K562 (cell line): ENCODE results near the gene MADCAM1. TPM values are rescaled to one million over a fixed set of nuclear protein-coding genes. Genes with fewer than 3 reads are reported as not detected.

Experiments
- ATF7 ChIP-seq: fragments of 450-650 bp; IDR thresholded peaks from 2 replicates; pipeline ENCODE4 v1.7.1; 2014; ENCODE audit warnings: mild to moderate bottlenecking, moderate library complexity
- CCNT2 ChIP-seq: IDR thresholded peaks from 2 replicates; pipeline ENCODE4 v1.6.1; 2011; ENCODE audit warnings: borderline replicate concordance, low read depth, mild to moderate bottlenecking, moderate library complexity, mixed read lengths, low read length; ENCODE audit not compliant: insufficient read length; ENCODE audit errors: extremely low read depth
- ESRRA ChIP-seq: fragments of 450-650 bp; IDR thresholded peaks from 2 replicates; pipeline ENCODE4 v1.6.1; 2014; ENCODE audit warnings: low read depth, mild to moderate bottlenecking, moderate library complexity, borderline replicate concordance
- FOXK1 ChIP-seq: sonication (generic); formaldehyde crosslinking; IDR thresholded peaks from 2 replicates; pipeline ENCODE4 v1.8.0; 2022; ENCODE audit warnings: missing genetic modification reagents, mild to moderate bottlenecking, borderline replicate concordance
- HOMEZ ChIP-seq: fragments of 250-450 bp; sonication (Bioruptor Pico); IDR thresholded peaks from 2 replicates; pipeline ENCODE4 v1.4.0; 2020; ENCODE audit warnings: mild to moderate bottlenecking, moderate library complexity
- IRF9 ChIP-seq: fragments of 450-650 bp; IDR thresholded peaks from 2 replicates; pipeline ENCODE4 v1.6.1; 2016; ENCODE audit warnings: missing biosample characterization, missing genetic modification characterization
- NRF1 ChIP-seq, 2 experiments: fragments of 450-650 bp; IDR thresholded peaks in 1 of 2; conservative IDR thresholded peaks in 1 of 2; 2 replicates each; pipeline ENCODE4 v1.6.1; 2014; ENCODE audit warnings: mild to moderate bottlenecking in 2 of 2
- POLR2G ChIP-seq: fragments of 200-400 bp; formaldehyde crosslinking; IDR thresholded peaks from 2 replicates; pipeline ENCODE4 v1.6.1; 2017; ENCODE audit warnings: low read depth, mild to moderate bottlenecking, antibody characterized with exemption, low read length, moderate library complexity
- POLR2H ChIP-seq: IDR thresholded peaks from 2 replicates; pipeline ENCODE4 v1.6.1; 2016; ENCODE audit warnings: missing genetic modification characterization, low read depth, mild to moderate bottlenecking, control low read depth, missing compliant biosample characterization, moderate library complexity
- RB1 ChIP-seq: fragments of 450-650 bp; IDR thresholded peaks from 2 replicates; pipeline ENCODE4 v1.6.1; 2017; ENCODE audit warnings: low read depth, mild to moderate bottlenecking
- SAFB ChIP-seq: fragments of 200-400 bp; formaldehyde crosslinking; IDR thresholded peaks from 2 replicates; pipeline ENCODE4 v1.6.1; 2017; ENCODE audit warnings: low read depth, low read length, borderline replicate concordance
- SLC30A9 ChIP-seq: fragments of 250-450 bp; sonication (Bioruptor Pico); IDR thresholded peaks from 2 replicates; pipeline ENCODE4 v1.8.0; 2022; ENCODE audit warnings: mild to moderate bottlenecking, moderate library complexity
- SMARCA4 ChIP-seq: fragments of 450-650 bp; IDR thresholded peaks from 2 replicates; pipeline ENCODE4 v1.6.1; 2016
- SP1 ChIP-seq: sonication (generic); formaldehyde crosslinking; IDR thresholded peaks from 2 replicates; pipeline ENCODE4 v1.8.1; 2022; ENCODE audit warnings: mild to moderate bottlenecking, missing genetic modification reagents
- SRSF9 ChIP-seq: fragments of 200-400 bp; formaldehyde crosslinking; IDR thresholded peaks from 2 replicates; pipeline ENCODE4 v1.6.1; 2017; ENCODE audit warnings: low read depth, low read length, borderline replicate concordance
- TAF7 ChIP-seq: fragments of 450-650 bp; IDR thresholded peaks from 2 replicates; pipeline ENCODE4 v1.6.1; 2016; ENCODE audit warnings: missing genetic modification characterization, missing compliant biosample characterization
- VEZF1 ChIP-seq: fragments of 200-800 bp; sonication (Bioruptor generic); IDR thresholded peaks from 2 replicates; pipeline ENCODE4 v1.6.1; 2017; ENCODE audit warnings: missing genetic modification characterization, missing compliant biosample characterization
- ZBTB1 ChIP-seq: sonication (generic); formaldehyde crosslinking; IDR thresholded peaks from 2 replicates; pipeline ENCODE4 v1.8.1; 2023; ENCODE audit warnings: missing genetic modification reagents, low read depth, mild to moderate bottlenecking, borderline replicate concordance
- ZBTB34 ChIP-seq: fragments of 250-450 bp; sonication (Bioruptor Pico); IDR thresholded peaks from 2 replicates; pipeline ENCODE4 v1.8.0; 2021; ENCODE audit warnings: mild to moderate bottlenecking, moderate library complexity
- ZC3H8 ChIP-seq: fragments of 450-650 bp; IDR thresholded peaks from 2 replicates; pipeline ENCODE4 v1.6.1; 2017
- ZFX ChIP-seq: sonication (generic); formaldehyde crosslinking; IDR thresholded peaks from 2 replicates; pipeline ENCODE4 v1.8.0; 2022; ENCODE audit warnings: mild to moderate bottlenecking, missing genetic modification reagents, moderate library complexity
- ZNF165 ChIP-seq: fragments of 250-450 bp; sonication (Bioruptor Pico); IDR thresholded peaks from 2 replicates; pipeline ENCODE4 v1.4.0; 2020; ENCODE audit warnings: borderline replicate concordance
- ZNF311 ChIP-seq: fragments of 250-450 bp; sonication (Bioruptor Pico); IDR thresholded peaks from 2 replicates; pipeline ENCODE4 v1.4.0; 2020; ENCODE audit warnings: mild to moderate bottlenecking, moderate library complexity
- ZNF41 ChIP-seq: fragments of 250-450 bp; sonication (Bioruptor Pico); conservative IDR thresholded peaks from 2 replicates; pipeline ENCODE4 v1.4.0; 2020; ENCODE audit warnings: mild to moderate bottlenecking
- polyA plus RNA-seq, 8 experiments: library from polyadenylated mRNA; depleted of rRNA in 4 of 8; stranded (reverse) in 5 of 8; unstranded in 3 of 8; fragments of >200 nt; fragmentation: Nextera tagmentation in 2 of 8; fragmentation: Illumina TruSeq in 1 of 8; extraction: Ambion mirVana in 2 of 8; extraction: Trizol in 1 of 8; gene quantifications; 2 replicates each; pipeline versions ENCODE4 v1.2.1 to v1.2.3, GENCODE V29; 2011 to 2014; ENCODE audit warnings: inconsistent platforms in 1 of 8, missing spikeins in 1 of 8
- total RNA-seq, 7 experiments: library from RNA; depleted of rRNA in 6 of 7; stranded (reverse); fragments of >200 nt in 6 of 7; fragmentation: Illumina TruSeq in 2 of 7; extraction: Trizol in 2 of 7; gene quantifications; 2 replicates each; pipeline versions ENCODE4 v1.2.1 to v1.2.3, GENCODE V29; 2011 to 2021; ENCODE audit warnings: low replicate concordance in 1 of 7

MADCAM1 gene
- total and polyA plus RNA-seq, 9 of the 15 experiments (the other 6 are each of a cell fraction or from before 2014, with no cell fraction given) = 0.09 to 0.36 (median 0.09) TPM; not detected in 6

GRCh38 chr19:461721-462551 is 34.4 kb upstream of the MADCAM1 start (continued):
- TF ChIP-seq ESRRA = no peak
- no peak for TF ChIP-seq ZNF165 (CRISPR knock-in tag)
- no peak for TF ChIP-seq ZBTB34 (CRISPR knock-in tag)
- TF ChIP-seq ZC3H8 = no peak
- peak; percentile 64 for TF ChIP-seq ZFX (CRISPR knock-in tag)
- no peak for TF ChIP-seq SRSF9
- no peak for TF ChIP-seq TAF7 (tag)
- no peak for TF ChIP-seq IRF9 (tag)
- peak; percentile 80 to 83 for TF ChIP-seq NRF1 (conservative IDR thresholded peaks at IDR 0.05 in 1 of 2, IDR thresholded peaks at IDR 0.05 in 1 of 2)
- TF ChIP-seq FOXK1 (CRISPR knock-in tag) = no peak
- no peak for TF ChIP-seq SMARCA4
- peak; percentile 80 for TF ChIP-seq VEZF1 (CRISPR knock-in tag)
- TF ChIP-seq SLC30A9 = no peak
- TF ChIP-seq HOMEZ (CRISPR knock-in tag) = no peak
- peak; percentile 96 for TF ChIP-seq SAFB
- TF ChIP-seq POLR2H (tag) = no peak
- TF ChIP-seq SP1 (CRISPR knock-in tag) = peak; percentile 57; the same call in 1 of the 2 replicates
- peak; percentile 54 for TF ChIP-seq POLR2G
- no peak for TF ChIP-seq ZBTB1 (CRISPR knock-in tag)
- peak; percentile 16; the same call in 1 of the 2 replicates for TF ChIP-seq RB1
- TF ChIP-seq ZNF311 (CRISPR knock-in tag) = no peak
- TF ChIP-seq ZNF41 (CRISPR knock-in tag) = no peak
- TF ChIP-seq ATF7 = peak; percentile 75
- TF ChIP-seq CCNT2 = peak; percentile 56
